ENCODE data around the gene ARL14EP.

ARL14EP gene

GRCh38 chr11:30381879-30382278, 59.0 kb downstream of the ARL14EP start:
- DNase-seq (ENCODE audit: low spot score): peak; percentile 55

Data from D341Med (cell line).